Esophagus muscularis mucosa (tissue), 4 donors: ENCODE results near the gene ARRDC5. TPM values are rescaled to one million over a fixed set of nuclear protein-coding genes. Genes with fewer than 3 reads are reported as not detected.
A peak's percentile ranks its signal among the peaks of the same experiment; 100 is the strongest.

ENCODE experiments used
- DNase-seq: peaks from one replicate; pipeline ENCODE4 v3.0.0-alpha.2; 2017; ENCODE audit errors: extremely low spot score
- H3K27ac ChIP-seq, 4 donors: fragments of 200-600 bp; sonication (generic); replicated peaks in 1 of 4; 1 replicate in 3 of 4; 2 replicates in 1 of 4; pipeline ENCODE4 v1.5.1; 2016 to 2019; ENCODE audit warnings: mild to moderate bottlenecking in 1 of 4
- H3K27me3 ChIP-seq, 4 donors: fragments of 200-600 bp; sonication (generic); one replicate each; pipeline versions ENCODE4 v1.5.1 to v1.6.0; 2016 to 2019
- H3K36me3 ChIP-seq, 4 donors: fragments of 200-600 bp; sonication (generic); one replicate each; pipeline ENCODE4 v1.5.1; 2016 to 2019
- H3K4me1 ChIP-seq, 4 donors: fragments of 200-600 bp; sonication (generic); one replicate each; pipeline ENCODE4 v1.5.1; 2016 to 2019
- H3K4me3 ChIP-seq, 4 donors: fragments of 200-600 bp; sonication (generic); 1 replicate in 2 of 4; 2 replicates in 2 of 4; pipeline ENCODE4 v1.5.1; 2016 to 2019; ENCODE audit warnings: mild to moderate bottlenecking in 4 of 4, moderate library complexity in 1 of 4
- H3K9me3 ChIP-seq, 4 donors: fragments of 200-600 bp; sonication (generic); 1 replicate in 3 of 4; 2 replicates in 1 of 4; pipeline ENCODE4 v1.5.1; 2016 to 2019
- EP300 ChIP-seq: sonication (generic); formaldehyde crosslinking; IDR thresholded peaks from one replicate; pipeline ENCODE4 v1.6.1; 2017; ENCODE audit warnings: antibody characterized with exemption
- POLR2A ChIP-seq: fragments of 450-650 bp; IDR thresholded peaks from one replicate; pipeline ENCODE4 v1.6.1; 2017; ENCODE audit warnings: antibody characterized with exemption, moderate library complexity, mild to moderate bottlenecking, low read depth
- POLR2AphosphoS5 ChIP-seq, 2 donors: sonication (generic); formaldehyde crosslinking; IDR thresholded peaks; one replicate each; pipeline ENCODE4 v1.6.1; 2017; ENCODE audit warnings: antibody characterized with exemption in 2 of 2
- WGBS: methylation state at CpG from one replicate; pipeline ENCODE4 v1.1.5; 2018; 5-methylcytosine and 5-hydroxymethylcytosine counted together
- intact Hi-C: fragments of 100-400 bp; cut with DNase I; formaldehyde crosslinking; loops from one replicate; pipeline ENCODE4 v1.15.1; 2023
- total RNA-seq, 4 donors: library from RNA; depleted of rRNA; stranded (reverse); fragments of >200 nt; gene quantifications; one replicate each; pipeline versions ENCODE4 v1.1.0 to v1.2.1, GENCODE V29; 2016
- TF ChIP-seq, protein P1 (sequence below), 3 experiments: fragments of 200-600 bp in 2 of 3; fragments of 450-650 bp in 1 of 3; sonication (generic) in 2 of 3; IDR thresholded peaks; one replicate each; pipeline ENCODE4 v1.5.1; 2017 to 2019; ENCODE audit warnings: antibody characterized with exemption in 3 of 3, mild to moderate bottlenecking in 2 of 3, moderate library complexity in 1 of 3

Gene ARRDC5
- total RNA-seq, 4 donors from 2014 or later = 0.26 TPM; not detected in 3

DNA sequence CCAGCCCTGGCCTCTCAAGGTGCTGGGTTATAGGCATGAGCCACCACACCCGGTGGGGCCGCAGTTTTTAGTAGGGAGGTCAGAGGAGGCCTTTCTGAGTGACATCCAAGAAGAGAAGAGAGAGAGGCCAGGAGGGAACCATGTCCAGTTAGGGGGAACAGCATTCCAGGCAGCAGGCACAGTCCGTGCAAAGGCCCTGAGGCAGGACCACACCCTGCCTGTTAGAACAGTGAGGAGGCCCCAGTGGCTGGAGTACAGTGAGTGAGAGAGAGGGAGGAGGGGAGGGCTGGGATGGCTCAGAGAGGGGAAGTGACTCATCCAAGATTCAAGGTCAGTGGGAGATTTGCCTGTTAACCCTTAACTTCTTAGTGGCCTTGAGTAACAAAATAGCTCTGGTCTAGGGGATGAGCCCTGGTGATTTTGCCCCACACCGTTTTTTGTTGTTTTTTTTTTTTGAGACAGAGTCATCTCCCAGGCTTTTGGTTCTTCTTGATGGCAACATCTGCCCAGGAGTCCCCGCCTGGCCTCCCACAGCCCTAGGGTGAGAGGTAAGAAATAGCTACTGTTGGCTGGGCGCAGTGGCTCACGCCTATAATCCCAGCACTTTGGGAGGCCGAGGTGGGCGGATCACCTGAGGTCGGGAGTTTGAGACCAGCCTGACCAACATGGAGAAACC, 32.5 kb downstream of the ARRDC5 start:
- 82% methylated on average over 10 of the region's 10 CpGs for WGBS
- no peak for TF ChIP-seq POLR2AphosphoS5 (IDR thresholded peaks at IDR 0.05)
- TF ChIP-seq, protein P1, sequence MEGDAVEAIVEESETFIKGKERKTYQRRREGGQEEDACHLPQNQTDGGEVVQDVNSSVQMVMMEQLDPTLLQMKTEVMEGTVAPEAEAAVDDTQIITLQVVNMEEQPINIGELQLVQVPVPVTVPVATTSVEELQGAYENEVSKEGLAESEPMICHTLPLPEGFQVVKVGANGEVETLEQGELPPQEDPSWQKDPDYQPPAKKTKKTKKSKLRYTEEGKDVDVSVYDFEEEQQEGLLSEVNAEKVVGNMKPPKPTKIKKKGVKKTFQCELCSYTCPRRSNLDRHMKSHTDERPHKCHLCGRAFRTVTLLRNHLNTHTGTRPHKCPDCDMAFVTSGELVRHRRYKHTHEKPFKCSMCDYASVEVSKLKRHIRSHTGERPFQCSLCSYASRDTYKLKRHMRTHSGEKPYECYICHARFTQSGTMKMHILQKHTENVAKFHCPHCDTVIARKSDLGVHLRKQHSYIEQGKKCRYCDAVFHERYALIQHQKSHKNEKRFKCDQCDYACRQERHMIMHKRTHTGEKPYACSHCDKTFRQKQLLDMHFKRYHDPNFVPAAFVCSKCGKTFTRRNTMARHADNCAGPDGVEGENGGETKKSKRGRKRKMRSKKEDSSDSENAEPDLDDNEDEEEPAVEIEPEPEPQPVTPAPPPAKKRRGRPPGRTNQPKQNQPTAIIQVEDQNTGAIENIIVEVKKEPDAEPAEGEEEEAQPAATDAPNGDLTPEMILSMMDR (IDR thresholded peaks at IDR 0.05) = no peak
- TF ChIP-seq POLR2A = no peak
- TF ChIP-seq EP300 = no peak
- Histone ChIP-seq H3K27me3 (no peaks in the 10 kb centered on the region), H3K4me1 (peaks cover 7 to 34% (median 20%) of the 10 kb centered on the region in 4 donors), H3K36me3 (no peaks in the 10 kb centered on the region), H3K9me3 (no peaks in the 10 kb centered on the region), H3K4me3 (no peak overlapping the region), H3K27ac (no peak overlapping the region)
- intact Hi-C loops = no loop called here
- DNase-seq = no peak

GRCh38 chr19:4868286-4868834, 34.3 kb downstream of the ARRDC5 start:
- 71% methylated on average over 10 of the region's 10 CpGs for WGBS
- intact Hi-C loops = loop anchor here (10.0 kb wide), 1 partner anchor 134 kb away; no protein-coding TSS in a partner anchor
- Histone ChIP-seq H3K36me3 (no peaks in the 10 kb centered on the region), H3K9me3 (no peaks in the 10 kb centered on the region), H3K4me3 (peak overlapping the region; percentile 70 to 96 (median 74)), H3K4me1 (peaks cover 7 to 39% (median 20%) of the 10 kb centered on the region in 4 donors), H3K27ac (peak overlapping the region; percentile 78 to 90 (median 84)), H3K27me3 (no peaks in the 10 kb centered on the region)
- DNase-seq = no peak
- no peak for TF ChIP-seq POLR2A
- TF ChIP-seq EP300 = no peak
- TF ChIP-seq, protein P1 (IDR thresholded peaks at IDR 0.05) = no peak
- TF ChIP-seq POLR2AphosphoS5 (IDR thresholded peaks at IDR 0.05) = no peak

DNA sequence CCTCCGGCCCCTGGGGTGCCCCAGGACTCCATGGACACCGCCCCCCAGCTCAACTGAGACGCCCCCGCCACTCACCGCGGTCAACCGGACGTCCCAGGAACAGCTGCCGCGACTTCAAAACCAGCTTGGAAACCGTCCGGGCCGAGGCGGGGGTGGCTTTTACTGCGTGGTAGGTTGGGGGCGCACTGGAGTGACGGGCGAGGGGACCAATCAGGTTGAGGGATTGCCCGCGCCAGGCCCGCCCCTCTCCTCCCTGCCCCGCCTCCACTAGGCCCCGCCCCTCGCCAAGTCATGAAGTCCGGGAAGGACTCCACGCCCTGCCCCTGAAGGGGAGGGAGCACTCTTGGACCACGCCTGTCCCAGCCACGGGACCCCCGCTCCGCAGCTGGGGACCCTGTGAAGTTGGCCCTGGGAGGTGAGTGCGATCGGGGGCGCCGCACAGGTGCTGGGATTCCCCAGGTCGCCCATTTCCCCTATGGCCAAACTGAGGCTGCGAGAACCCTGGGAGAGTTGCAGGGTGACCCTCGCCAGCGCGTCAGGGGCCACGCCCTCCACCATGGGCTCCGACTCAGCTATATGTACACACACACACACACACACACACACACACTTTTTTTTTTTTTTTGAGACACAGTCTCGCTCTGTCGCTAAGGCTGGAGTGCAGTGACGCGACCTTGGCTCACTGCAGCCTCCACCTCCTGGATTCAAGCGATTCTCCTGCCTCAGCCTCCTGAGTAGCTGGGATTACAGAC, 35.0 kb downstream of the ARRDC5 start, which contains the start of gene PLIN3:
Gene PLIN3 (minus strand): TSS at position 134 of the 752 bp plus-strand sequence. CDS start 6,273 bp downstream, outside the sequence.
- intact Hi-C loops = loop anchor here (10.0 kb wide), 1 partner anchor 133 kb away; no protein-coding TSS in a partner anchor
- WGBS = 15% methylated on average over 20 of the region's 46 CpGs
- Histone ChIP-seq H3K27ac (peak within 1 kb of the TSS; percentile 78 to 90 (median 84)), H3K36me3 (peaks cover 0 to 2% (median 0%) of the 10 kb centered on the region in 4 donors), H3K9me3 (no peaks in the 10 kb centered on the region), H3K27me3 (no peaks in the 10 kb centered on the region), H3K4me1 (peaks cover 7 to 39% (median 20%) of the 10 kb centered on the region in 4 donors), H3K4me3 (peak within 1 kb of the TSS; percentile 70 to 96 (median 74))
- TF ChIP-seq, protein P1 (IDR thresholded peaks at IDR 0.05) = no peak
- TF ChIP-seq EP300 (no peak), POLR2A (no peak), POLR2AphosphoS5 (IDR thresholded peaks at IDR 0.05) (peak; percentile 65 to 76)
- peak; percentile 100 for DNase-seq

- peak overlapping the region; percentile 78 to 90 (median 84) for H3K27ac ChIP-seq
- 6% methylated on average over 15 of the region's 22 CpGs for WGBS
- peaks cover 7 to 39% (median 18%) of the 10 kb centered on the region in 4 donors for H3K4me1 ChIP-seq
- intact Hi-C loops = loop anchor here (10.0 kb wide), 1 partner anchor 132 kb away; no protein-coding TSS in a partner anchor
- H3K9me3 ChIP-seq = no peaks in the 10 kb centered on the region
- peak overlapping the region; percentile 70 to 96 (median 74) for H3K4me3 ChIP-seq
- H3K36me3 ChIP-seq = peaks cover 0 to 8% (median 3%) of the 10 kb centered on the region in 4 donors
- no peaks in the 10 kb centered on the region for H3K27me3 ChIP-seq
- DNase-seq = no peak
- TF ChIP-seq EP300 (no peak), POLR2AphosphoS5 (IDR thresholded peaks at IDR 0.05) (no peak)
Measured at GRCh38 chr19:4866595-4867424, 35.9 kb downstream of the ARRDC5 start.
